ENCODE measurements around the gene FILIP1L. TPM values are rescaled to one million over a fixed set of nuclear protein-coding genes. Genes with fewer than 3 reads are reported as not detected.

FILIP1L gene
- total and polyA plus RNA-seq, 2 of the 13 experiments (the other 11 are each of a cell fraction or from before 2014, with no cell fraction given) = 8.1 to 187 TPM

DNA sequence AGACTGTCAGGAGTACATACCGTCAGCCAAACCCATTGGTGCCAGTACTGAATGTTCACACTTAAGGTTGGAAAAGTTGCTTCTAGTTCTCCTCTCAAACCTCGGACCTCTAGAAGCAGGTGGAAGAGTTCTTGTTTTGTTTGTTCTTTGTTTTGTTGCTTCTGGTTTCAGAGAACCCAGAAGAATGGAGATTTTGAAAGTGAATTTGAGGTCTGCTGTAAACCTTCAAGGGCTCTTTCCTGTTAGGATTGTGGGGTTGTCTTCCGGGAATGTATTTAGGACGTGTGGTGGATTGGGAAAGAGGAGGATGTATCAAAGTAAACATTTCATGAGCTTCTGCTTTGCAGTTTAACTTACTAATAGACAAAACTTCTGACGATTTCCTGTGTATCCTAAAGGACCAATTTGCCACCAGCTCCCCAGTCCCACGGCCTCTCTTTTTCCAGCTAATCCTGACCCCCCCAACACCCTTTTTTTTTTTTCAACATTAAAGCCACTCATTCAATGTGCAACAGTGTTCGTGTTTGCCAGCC, 50.3 kb downstream of the FILIP1L start (continued):
- TF ChIP-seq, protein P1, sequence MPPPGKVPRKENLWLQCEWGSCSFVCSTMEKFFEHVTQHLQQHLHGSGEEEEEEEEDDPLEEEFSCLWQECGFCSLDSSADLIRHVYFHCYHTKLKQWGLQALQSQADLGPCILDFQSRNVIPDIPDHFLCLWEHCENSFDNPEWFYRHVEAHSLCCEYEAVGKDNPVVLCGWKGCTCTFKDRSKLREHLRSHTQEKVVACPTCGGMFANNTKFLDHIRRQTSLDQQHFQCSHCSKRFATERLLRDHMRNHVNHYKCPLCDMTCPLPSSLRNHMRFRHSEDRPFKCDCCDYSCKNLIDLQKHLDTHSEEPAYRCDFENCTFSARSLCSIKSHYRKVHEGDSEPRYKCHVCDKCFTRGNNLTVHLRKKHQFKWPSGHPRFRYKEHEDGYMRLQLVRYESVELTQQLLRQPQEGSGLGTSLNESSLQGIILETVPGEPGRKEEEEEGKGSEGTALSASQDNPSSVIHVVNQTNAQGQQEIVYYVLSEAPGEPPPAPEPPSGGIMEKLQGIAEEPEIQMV (CRISPR knock-in tag; IDR thresholded peaks at IDR 0.05; ENCODE audit: low read depth) = no peak
- no peak for TF ChIP-seq CHD2 (IDR thresholded peaks at IDR 0.05; ENCODE audit: low read depth, low read length)
- TF ChIP-seq, protein P2, sequence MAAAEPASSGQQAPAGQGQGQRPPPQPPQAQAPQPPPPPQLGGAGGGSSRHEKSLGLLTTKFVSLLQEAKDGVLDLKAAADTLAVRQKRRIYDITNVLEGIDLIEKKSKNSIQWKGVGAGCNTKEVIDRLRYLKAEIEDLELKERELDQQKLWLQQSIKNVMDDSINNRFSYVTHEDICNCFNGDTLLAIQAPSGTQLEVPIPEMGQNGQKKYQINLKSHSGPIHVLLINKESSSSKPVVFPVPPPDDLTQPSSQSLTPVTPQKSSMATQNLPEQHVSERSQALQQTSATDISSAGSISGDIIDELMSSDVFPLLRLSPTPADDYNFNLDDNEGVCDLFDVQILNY (CRISPR knock-in tag; conservative IDR thresholded peaks at IDR 0.05) = no peak
- TF ChIP-seq SRF (IDR thresholded peaks at IDR 0.05; ENCODE audit: low read depth, low read length) = no peak
- TF ChIP-seq AHR (CRISPR knock-in tag; IDR thresholded peaks at IDR 0.05) = no peak
- TF ChIP-seq ZNF510 (CRISPR knock-in tag; IDR thresholded peaks at IDR 0.05; ENCODE audit: low read depth) = no peak
- TF ChIP-seq, protein P3, sequence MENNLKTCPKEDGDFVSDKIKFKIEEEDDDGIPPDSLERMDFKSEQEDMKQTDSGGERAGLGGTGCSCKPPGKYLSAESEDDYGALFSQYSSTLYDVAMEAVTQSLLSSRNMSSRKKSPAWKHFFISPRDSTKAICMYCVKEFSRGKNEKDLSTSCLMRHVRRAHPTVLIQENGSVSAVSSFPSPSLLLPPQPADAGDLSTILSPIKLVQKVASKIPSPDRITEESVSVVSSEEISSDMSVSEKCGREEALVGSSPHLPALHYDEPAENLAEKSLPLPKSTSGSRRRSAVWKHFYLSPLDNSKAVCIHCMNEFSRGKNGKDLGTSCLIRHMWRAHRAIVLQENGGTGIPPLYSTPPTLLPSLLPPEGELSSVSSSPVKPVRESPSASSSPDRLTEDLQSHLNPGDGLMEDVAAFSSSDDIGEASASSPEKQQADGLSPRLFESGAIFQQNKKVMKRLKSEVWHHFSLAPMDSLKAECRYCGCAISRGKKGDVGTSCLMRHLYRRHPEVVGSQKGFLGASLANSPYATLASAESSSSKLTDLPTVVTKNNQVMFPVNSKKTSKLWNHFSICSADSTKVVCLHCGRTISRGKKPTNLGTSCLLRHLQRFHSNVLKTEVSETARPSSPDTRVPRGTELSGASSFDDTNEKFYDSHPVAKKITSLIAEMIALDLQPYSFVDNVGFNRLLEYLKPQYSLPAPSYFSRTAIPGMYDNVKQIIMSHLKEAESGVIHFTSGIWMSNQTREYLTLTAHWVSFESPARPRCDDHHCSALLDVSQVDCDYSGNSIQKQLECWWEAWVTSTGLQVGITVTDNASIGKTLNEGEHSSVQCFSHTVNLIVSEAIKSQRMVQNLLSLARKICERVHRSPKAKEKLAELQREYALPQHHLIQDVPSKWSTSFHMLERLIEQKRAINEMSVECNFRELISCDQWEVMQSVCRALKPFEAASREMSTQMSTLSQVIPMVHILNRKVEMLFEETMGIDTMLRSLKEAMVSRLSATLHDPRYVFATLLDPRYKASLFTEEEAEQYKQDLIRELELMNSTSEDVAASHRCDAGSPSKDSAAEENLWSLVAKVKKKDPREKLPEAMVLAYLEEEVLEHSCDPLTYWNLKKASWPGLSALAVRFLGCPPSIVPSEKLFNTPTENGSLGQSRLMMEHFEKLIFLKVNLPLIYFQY (CRISPR knock-in tag; IDR thresholded peaks at IDR 0.05; ENCODE audit: borderline replicate concordance) = no peak
- TF ChIP-seq ZNF33B (CRISPR knock-in tag; IDR thresholded peaks at IDR 0.05) = no peak
- TF ChIP-seq, protein P4, sequence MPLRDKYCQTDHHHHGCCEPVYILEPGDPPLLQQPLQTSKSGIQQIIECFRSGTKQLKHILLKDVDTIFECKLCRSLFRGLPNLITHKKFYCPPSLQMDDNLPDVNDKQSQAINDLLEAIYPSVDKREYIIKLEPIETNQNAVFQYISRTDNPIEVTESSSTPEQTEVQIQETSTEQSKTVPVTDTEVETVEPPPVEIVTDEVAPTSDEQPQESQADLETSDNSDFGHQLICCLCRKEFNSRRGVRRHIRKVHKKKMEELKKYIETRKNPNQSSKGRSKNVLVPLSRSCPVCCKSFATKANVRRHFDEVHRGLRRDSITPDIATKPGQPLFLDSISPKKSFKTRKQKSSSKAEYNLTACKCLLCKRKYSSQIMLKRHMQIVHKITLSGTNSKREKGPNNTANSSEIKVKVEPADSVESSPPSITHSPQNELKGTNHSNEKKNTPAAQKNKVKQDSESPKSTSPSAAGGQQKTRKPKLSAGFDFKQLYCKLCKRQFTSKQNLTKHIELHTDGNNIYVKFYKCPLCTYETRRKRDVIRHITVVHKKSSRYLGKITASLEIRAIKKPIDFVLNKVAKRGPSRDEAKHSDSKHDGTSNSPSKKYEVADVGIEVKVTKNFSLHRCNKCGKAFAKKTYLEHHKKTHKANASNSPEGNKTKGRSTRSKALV (CRISPR knock-in tag; IDR thresholded peaks at IDR 0.05) = no peak; the same call in 1 of the 2 replicates
- TF ChIP-seq POLR2A (IDR thresholded peaks at IDR 0.05; ENCODE audit: insufficient read depth in 1 of 2, low read depth in 2 of 2, low read length in 2 of 2) = no peak
- peak; percentile 80 for TF ChIP-seq BCL6 (CRISPR knock-in tag; IDR thresholded peaks at IDR 0.05)
- TF ChIP-seq, protein P5, sequence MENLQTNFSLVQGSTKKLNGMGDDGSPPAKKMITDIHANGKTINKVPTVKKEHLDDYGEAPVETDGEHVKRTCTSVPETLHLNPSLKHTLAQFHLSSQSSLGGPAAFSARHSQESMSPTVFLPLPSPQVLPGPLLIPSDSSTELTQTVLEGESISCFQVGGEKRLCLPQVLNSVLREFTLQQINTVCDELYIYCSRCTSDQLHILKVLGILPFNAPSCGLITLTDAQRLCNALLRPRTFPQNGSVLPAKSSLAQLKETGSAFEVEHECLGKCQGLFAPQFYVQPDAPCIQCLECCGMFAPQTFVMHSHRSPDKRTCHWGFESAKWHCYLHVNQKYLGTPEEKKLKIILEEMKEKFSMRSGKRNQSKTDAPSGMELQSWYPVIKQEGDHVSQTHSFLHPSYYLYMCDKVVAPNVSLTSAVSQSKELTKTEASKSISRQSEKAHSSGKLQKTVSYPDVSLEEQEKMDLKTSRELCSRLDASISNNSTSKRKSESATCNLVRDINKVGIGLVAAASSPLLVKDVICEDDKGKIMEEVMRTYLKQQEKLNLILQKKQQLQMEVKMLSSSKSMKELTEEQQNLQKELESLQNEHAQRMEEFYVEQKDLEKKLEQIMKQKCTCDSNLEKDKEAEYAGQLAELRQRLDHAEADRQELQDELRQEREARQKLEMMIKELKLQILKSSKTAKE (CRISPR knock-in tag; IDR thresholded peaks at IDR 0.05; ENCODE audit: borderline replicate concordance) = no peak
- TF ChIP-seq, protein P6, sequence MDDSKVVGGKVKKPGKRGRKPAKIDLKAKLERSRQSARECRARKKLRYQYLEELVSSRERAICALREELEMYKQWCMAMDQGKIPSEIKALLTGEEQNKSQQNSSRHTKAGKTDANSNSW (CRISPR knock-in tag; IDR thresholded peaks at IDR 0.05; ENCODE audit: borderline replicate concordance) = no peak
- TF ChIP-seq TP53 (CRISPR knock-in tag; conservative IDR thresholded peaks at IDR 0.05) = no peak
- TF ChIP-seq ZNF749 (CRISPR knock-in tag; IDR thresholded peaks at IDR 0.05; ENCODE audit: borderline replicate concordance) = no peak
- TF ChIP-seq ZNF235 (CRISPR knock-in tag; IDR thresholded peaks at IDR 0.05; ENCODE audit: borderline replicate concordance) = no peak
- TF ChIP-seq SNRNP70 (IDR thresholded peaks at IDR 0.05; ENCODE audit: low read depth, low read length) = no peak
- no peak for TF ChIP-seq NR2C2 (CRISPR knock-in tag; IDR thresholded peaks at IDR 0.05; ENCODE audit: borderline replicate concordance)
- no peak for TF ChIP-seq SMAD9 (CRISPR knock-in tag; IDR thresholded peaks at IDR 0.05)
- no peak for TF ChIP-seq POLR2AphosphoS2 (IDR thresholded peaks at IDR 0.05; ENCODE audit: low read depth, low read length)

All from HepG2 (cell line).